ENCODE results near the gene PRRG1.
"Not testable (repeated sequence)": the region's sequence is repeated elsewhere in the genome, so short reads cannot be mapped to it uniquely, and the experiment has no call there.

The PRRG1 gene

DNA sequence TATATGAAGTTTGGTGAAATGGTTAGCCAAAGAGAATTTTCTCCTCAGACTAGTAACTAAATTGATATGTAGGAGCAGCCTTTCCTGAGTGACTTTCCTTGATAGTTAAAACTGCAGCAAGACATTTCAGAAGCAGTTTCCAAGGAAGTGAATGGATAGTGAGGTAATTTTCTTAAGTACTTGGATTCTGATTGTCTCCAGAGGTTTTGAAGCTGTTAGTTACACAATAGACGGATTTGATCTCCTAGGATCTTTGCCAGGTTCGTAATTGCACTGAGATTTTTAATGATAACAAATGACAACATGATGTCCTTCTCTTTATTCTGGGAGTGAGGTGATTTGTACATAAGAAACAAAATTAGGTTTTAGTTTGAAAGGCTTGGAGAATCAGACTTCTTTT lies 29.2 kb downstream of the PRRG1 start:
- in situ Hi-C loops (cut with HindIII; ENCODE audit: low sequenced_read_pairs) = no loop called here

DNA sequence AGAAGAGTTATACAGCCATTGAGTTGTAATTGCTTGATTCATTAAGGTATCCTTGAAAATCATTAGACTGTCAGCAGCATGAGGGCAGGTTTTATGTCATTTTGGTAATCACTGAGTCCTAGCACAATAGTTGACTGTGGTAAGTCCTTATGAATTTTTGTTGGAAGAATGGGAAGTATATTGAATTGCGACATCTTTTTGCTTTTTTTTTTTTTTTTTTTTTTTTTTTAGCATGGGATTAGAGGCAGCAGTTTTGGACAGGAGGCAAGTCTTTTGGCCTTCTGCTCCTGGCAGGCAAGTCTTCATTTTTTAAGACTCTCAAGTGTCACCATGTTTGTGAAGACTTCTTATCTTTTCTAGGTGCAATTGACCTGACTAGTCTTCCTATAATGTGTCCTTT lies 29.7 kb downstream of the PRRG1 start:
- in situ Hi-C loops (cut with HindIII; ENCODE audit: low sequenced_read_pairs) = no loop called here

GRCh38 chrX:37380256-37380655 lies 31.1 kb downstream of the PRRG1 start:
- in situ Hi-C loops (cut with HindIII; ENCODE audit: low sequenced_read_pairs) = no loop called here

DNA sequence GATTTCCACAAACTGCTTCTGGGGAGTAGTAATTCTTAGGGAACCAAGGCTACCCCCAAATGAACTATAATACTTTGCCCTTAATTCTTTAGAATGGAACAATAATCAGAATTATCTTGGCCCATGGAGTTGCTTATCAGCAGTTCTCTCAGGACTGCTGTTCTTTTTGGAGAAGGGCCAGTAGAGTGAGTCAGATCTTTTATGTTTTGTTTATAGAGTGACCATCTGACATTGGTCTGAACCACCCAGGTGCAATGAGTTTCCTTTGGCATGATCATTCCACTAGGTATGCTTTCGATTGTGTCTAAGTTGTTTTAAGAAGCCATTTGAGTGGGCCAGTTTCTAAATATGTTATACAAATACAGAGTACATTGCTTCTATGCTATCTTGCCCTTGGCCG lies 31.8 kb downstream of the PRRG1 start:
- in situ Hi-C loops (cut with HindIII; ENCODE audit: low sequenced_read_pairs) = no loop called here

DNA sequence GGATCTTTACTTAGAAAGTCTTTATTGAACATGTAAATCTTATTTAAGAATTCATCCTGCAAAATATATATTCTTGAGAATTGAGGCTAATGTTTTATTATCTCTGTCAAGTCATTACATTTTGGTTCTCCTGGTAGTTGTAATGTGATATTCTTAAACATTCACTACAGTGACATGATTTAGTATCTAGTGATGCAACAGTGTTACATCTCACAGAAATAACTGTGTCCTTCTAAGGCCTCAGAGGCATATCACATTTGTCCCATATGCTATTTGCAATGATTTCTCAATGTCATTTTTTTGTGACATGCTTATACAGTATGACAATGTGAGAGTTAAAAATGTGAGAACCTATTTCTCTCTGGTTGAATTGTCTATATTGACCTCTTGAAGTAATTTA lies 34.1 kb downstream of the PRRG1 start:
- in situ Hi-C loops (cut with HindIII; ENCODE audit: low sequenced_read_pairs) = no loop called here

DNA sequence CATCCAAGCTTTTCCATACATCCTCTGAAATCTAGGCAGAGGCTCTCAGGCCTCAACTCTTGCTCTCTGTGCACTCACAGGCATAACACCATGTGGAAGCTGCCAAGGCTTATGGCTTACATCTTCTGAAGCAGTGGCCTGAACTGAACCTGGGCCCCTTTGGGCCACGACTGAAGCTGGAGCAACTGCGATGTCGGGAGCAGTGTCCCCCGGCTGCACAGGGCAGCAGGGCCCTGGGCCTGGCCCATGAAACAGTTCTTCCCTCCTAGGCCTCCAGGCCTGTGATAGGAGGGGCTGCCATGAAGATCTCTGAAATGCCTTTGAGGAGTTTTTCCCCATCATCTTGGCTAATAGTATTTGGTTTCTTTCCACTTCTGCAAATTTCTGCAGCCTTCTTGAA lies 39.2 kb downstream of the PRRG1 start:
- in situ Hi-C loops (cut with HindIII; ENCODE audit: low sequenced_read_pairs) = loop anchor here (5.0 kb wide), 1 partner anchor 39 kb away; no protein-coding TSS in a partner anchor

DNA sequence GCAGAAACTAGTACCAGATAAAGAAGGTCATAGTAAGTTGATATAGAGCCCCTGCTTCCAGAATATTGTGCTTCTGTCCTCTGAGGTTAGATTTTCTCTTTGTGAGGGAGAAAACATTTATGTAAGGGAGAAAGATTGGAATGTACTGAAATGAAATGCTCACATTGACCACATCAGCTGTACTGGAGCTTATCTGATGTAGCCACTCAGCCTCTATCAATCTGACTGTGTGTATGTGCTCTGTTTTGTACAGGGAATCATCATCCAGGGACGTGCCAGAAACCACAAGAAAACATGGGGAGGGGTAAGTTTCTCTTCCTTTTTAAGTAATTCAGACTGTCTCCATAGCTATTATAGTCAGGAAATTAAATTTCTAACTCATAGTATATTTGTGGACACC lies 56.8 kb downstream of the PRRG1 start:
- in situ Hi-C loops (cut with HindIII; ENCODE audit: low sequenced_read_pairs) = loop anchor here (5.0 kb wide), 2 partner anchors 81 to 94 kb away; no protein-coding TSS in a partner anchor

DNA sequence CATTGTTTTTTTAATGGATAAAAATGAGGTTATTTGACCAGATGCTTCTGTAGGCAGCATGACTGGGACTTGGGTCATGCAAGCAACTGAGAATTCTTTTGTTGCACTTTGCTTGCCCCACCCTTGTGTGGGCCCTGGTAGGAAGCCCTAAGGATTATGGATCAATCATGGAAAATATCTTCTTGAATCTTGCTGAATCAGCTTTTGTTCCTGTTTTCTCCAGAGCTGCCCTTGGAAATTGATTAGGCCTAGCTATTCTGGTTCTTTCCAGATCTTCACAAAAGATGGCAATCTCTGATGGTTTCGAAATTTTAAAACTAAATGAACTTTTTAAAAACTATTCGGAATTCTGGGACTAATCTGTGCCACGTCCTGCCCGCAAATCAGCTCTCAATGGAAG lies 58.6 kb downstream of the PRRG1 start:
- in situ Hi-C loops (cut with HindIII; ENCODE audit: low sequenced_read_pairs) = loop anchor here (5.0 kb wide), 2 partner anchors 80 to 95 kb away; no protein-coding TSS in a partner anchor

GRCh38 chrX:37409278-37409677 lies 60.1 kb downstream of the PRRG1 start:
- in situ Hi-C loops (cut with HindIII; ENCODE audit: low sequenced_read_pairs) = loop anchor here (5.0 kb wide), 2 partner anchors 78 to 97 kb away; no protein-coding TSS in a partner anchor

DNA sequence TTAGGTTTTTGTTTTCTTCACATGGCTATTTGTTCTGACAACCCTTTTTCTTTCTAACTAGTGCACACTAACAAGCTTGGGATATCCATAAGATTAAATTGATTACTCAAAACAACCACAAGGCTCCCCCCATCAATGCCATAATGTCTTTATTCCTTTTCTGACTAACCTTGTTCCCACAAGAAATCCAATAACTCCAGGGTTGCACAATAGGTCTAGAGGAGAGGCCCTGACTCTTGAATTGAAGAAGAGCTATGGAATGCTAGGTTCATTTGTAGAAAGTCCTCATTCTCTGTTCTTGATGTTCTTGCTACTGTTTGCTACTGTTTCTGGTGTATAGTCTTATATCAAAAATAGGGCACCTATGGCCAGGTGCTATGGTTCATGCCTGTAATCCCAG lies 71.0 kb downstream of the PRRG1 start:
- in situ Hi-C loops (cut with HindIII; ENCODE audit: low sequenced_read_pairs) = no loop called here

DNA sequence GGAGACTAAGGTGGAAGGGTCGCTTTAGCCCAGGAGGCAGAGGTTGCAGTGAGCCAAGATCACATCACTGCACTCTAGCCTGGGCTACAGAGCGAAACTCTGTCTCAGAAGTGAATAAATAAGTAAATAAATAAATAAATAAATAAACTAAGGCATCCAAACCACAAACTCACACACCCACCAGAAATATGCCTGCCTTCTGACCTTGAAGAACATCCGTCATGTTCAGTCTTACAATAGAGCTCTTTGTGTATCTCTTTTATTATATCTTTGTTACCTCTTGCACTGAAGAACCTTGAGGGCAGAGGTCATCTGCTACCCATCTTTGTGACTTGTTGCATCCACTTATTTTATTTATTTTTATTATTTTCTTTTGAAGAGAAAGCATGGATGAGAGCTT lies 71.6 kb downstream of the PRRG1 start:
- in situ Hi-C loops (cut with HindIII; ENCODE audit: low sequenced_read_pairs) = no loop called here

DNA sequence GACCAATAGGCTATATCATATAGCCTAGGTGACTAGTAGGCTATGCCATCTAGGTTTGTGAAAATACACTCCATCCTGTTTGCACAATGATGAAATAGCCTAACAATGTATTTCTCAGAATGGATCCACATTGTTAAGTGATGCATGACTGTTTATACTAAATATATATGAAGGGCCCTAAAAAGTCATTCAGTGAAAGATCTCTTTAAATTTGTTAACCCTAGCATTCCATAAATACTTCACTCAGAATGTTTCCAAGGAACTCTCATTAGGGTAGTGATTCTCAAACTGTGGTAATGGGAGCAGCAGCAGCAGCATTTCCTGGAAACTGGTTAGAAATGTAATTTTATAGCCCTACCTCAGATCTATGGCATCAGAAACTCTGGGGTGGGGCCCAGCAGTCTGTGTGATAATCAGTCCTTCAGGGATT lies 74.9 kb downstream of the PRRG1 start:
- in situ Hi-C loops (cut with HindIII; ENCODE audit: low sequenced_read_pairs) = no loop called here

GRCh38 chrX:37425370-37425769 lies 76.2 kb downstream of the PRRG1 start:
- in situ Hi-C loops (cut with HindIII; ENCODE audit: low sequenced_read_pairs) = loop anchor here (5.0 kb wide), 1 partner anchor 38 kb away; no protein-coding TSS in a partner anchor

DNA sequence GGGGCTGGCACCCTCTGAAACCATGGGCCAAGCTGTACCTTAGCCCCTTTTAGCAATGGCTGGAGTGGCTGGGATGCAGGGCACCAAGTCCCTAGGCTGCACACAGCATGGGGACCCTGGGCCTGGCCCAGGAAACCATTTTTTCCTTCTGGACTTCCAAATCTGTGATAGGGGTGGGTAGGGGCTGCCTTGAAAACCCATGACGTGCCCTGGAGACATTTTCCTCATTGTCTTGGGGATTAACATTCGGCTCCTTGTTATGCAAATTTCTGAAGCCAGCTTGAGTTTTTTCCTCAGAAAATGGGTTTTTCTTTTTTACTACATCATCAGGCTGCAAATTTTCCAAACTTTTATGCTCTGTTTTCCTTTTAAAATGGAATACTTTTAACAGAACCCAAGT lies 79.8 kb downstream of the PRRG1 start:
- in situ Hi-C loops (cut with HindIII; ENCODE audit: low sequenced_read_pairs) = loop anchor here (5.0 kb wide), 1 partner anchor 42 kb away; no protein-coding TSS in a partner anchor

DNA sequence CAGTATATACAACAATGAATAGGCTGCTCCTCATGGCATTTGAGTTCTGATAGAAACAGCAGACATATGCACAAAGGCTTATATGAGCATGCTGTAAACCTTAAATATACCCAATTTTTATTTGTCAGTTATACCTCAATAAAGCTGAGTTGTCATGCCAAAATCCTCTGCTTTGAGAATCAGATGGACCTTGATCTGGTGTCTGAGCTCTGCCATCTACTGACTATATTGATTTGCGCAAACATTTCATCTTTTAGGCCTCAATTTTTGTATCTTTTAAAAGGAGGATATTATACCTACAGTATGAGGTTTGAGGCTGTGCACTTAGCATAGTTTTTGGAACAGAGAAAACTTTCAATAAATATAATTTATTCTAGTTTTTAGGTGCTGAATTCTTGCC lies 85.2 kb downstream of the PRRG1 start:
- in situ Hi-C loops (cut with HindIII; ENCODE audit: low sequenced_read_pairs) = no loop called here

DNA sequence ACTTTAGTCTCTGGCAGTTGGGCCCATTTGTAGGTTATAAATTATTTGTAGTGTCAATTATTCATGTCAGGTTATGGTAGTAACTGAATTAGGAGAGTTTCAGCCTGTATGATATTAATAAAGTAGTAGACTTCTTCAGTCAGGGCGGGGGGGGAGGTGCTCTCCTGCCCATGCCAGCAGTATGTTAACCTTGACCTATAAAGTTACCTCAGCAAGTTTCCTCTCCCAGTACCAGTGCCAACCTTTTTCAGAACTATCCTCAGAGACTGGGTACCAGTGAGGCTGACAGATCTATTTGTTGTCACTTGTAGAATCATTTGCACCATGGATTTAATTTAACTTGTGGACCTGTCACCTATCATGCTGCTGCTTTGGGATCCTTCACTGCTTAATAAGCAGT lies 88.0 kb downstream of the PRRG1 start:
- in situ Hi-C loops (cut with HindIII; ENCODE audit: low sequenced_read_pairs) = no loop called here

GRCh38 chrX:37441377-37441776 lies 92.2 kb downstream of the PRRG1 start:
- in situ Hi-C loops (cut with HindIII; ENCODE audit: low sequenced_read_pairs) = no loop called here

DNA sequence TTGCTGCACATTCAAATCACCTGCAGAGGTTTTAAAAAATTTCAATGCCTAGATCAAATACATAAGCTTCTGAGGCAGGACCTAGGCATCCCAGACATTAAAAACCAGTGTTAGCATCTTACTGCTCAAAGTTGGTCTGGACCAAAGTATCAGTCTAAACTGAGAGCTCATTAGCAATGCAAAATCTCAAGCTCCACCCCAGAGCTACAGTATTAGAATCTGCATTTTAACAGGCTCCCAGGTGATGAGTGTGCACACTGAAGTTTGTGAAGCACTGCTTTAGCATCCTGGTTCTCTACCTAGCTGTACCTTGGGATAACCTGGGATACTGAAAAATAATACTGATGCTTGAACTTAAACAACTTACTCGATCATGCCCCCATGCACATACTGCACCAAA lies 96.0 kb downstream of the PRRG1 start:
- in situ Hi-C loops (cut with HindIII; ENCODE audit: low sequenced_read_pairs) = no loop called here

GRCh38 chrX:37453821-37454220 lies 104.7 kb downstream of the PRRG1 start:
- in situ Hi-C loops (cut with HindIII; ENCODE audit: low sequenced_read_pairs) = no loop called here

GRCh38 chrX:37454537-37455285 lies 105.5 kb downstream of the PRRG1 start:
- in situ Hi-C loops (cut with HindIII; ENCODE audit: low sequenced_read_pairs) = no loop called here

- in situ Hi-C loops (cut with HindIII; ENCODE audit: low sequenced_read_pairs) = no loop called here
These were observed 106.2 kb downstream of the PRRG1 start for GRCh38 chrX:37455381-37455780.

GRCh38 chrX:37460285-37460684 lies 111.1 kb downstream of the PRRG1 start:
- in situ Hi-C loops (cut with HindIII; ENCODE audit: low sequenced_read_pairs) = not testable (repeated sequence)

DNA sequence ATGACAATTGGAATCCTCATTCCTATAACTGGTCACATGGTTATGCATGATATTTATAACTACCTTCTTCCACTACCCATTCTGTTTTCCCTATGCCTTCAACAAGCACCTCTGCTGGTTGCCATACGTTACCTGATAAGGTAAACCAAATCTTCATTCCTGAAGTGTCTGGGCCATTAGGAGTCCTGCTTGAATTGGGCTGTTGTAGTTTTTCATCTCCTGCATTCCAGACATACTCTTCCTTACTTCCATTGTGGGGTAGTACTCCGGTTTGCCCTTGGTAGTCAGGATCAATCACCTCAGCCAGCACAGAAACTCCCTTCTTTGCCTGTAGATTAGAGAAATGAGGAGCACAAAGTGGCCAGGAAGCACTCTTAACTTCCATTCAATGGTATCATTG lies 113.2 kb downstream of the PRRG1 start:
- in situ Hi-C loops (cut with HindIII; ENCODE audit: low sequenced_read_pairs) = no loop called here
